Vagina (tissue), 2 donors: ENCODE measurements around the gene FBXL16. TPM values are rescaled to one million over a fixed set of nuclear protein-coding genes. Genes with fewer than 3 reads are reported as not detected.

Source experiments
- DNase-seq, 2 donors: peaks; one replicate each; pipeline ENCODE4 v3.0.0-alpha.2; 2017; ENCODE audit errors: extremely low spot score in 2 of 2
- H3K27ac ChIP-seq: fragments of 200-600 bp; sonication (generic); one replicate; pipeline ENCODE4 v1.5.1; 2019
- H3K27me3 ChIP-seq: fragments of 200-600 bp; sonication (generic); one replicate; pipeline ENCODE4 v1.5.1; 2019
- H3K36me3 ChIP-seq, 2 donors: fragments of 200-600 bp; sonication (generic); one replicate each; pipeline ENCODE4 v1.5.1; 2017 to 2019
- H3K4me1 ChIP-seq: fragments of 200-600 bp; sonication (generic); one replicate; pipeline ENCODE4 v1.5.1; 2019
- H3K4me3 ChIP-seq, 2 donors: fragments of 200-600 bp; sonication (generic); 1 replicate in 1 of 2; 2 replicates in 1 of 2; pipeline ENCODE4 v1.5.1; 2016 to 2019
- H3K9me3 ChIP-seq: fragments of 200-600 bp; sonication (generic); one replicate; pipeline ENCODE4 v1.5.1; 2019
- CTCF ChIP-seq, 3 experiments: fragments of 450-650 bp in 2 of 3; fragments of 200-600 bp in 1 of 3; sonication (generic) in 1 of 3; IDR thresholded peaks; one replicate each; pipeline ENCODE4 v1.5.1; 2017 to 2019; ENCODE audit warnings: antibody characterized with exemption in 3 of 3, mild to moderate bottlenecking in 2 of 3, moderate library complexity in 2 of 3
- POLR2A ChIP-seq, 2 donors: fragments of 450-650 bp; IDR thresholded peaks; one replicate each; pipeline ENCODE4 v1.6.1; 2017; ENCODE audit warnings: antibody characterized with exemption in 2 of 2, mild to moderate bottlenecking in 2 of 2, moderate library complexity in 2 of 2
- POLR2AphosphoS5 ChIP-seq, 2 donors: sonication (generic); formaldehyde crosslinking; IDR thresholded peaks; one replicate each; pipeline ENCODE4 v1.9.0; 2017; ENCODE audit warnings: antibody characterized with exemption in 2 of 2, mild to moderate bottlenecking in 2 of 2, low read depth in 1 of 2; ENCODE audit not compliant: insufficient read depth in 1 of 2
- intact Hi-C: fragments of 100-400 bp; cut with DNase I; formaldehyde crosslinking; loops from one replicate; pipeline ENCODE4 v1.15.1; 2023
- total RNA-seq: library from RNA; depleted of rRNA; stranded (reverse); fragments of >200 nt; gene quantifications from one replicate; pipeline ENCODE4 v1.2.3, GENCODE V29; 2016

The FBXL16 gene
- total RNA-seq, 1 donor from 2014 or later = 4.4 TPM

- TF ChIP-seq POLR2AphosphoS5 (IDR thresholded peaks at IDR 0.05; ENCODE audit: insufficient read depth in 1 of 2, low read depth in 1 of 2) = no peak
- TF ChIP-seq CTCF (IDR thresholded peaks at IDR 0.05) = peak; percentile 82 to 93 (median 85)
- intact Hi-C loops = loop anchor here (10.0 kb wide), 1 partner anchor 343 kb away; no protein-coding TSS in a partner anchor
- peaks cover 3% of the 10 kb centered on the region for H3K27me3 ChIP-seq
Measured at GRCh38 chr16:711548-712320, 6.1 kb upstream of the FBXL16 start.

GRCh38 chr16:711084-711483 lies 5.5 kb upstream of the FBXL16 start:
- Histone ChIP-seq H3K4me3 (no peak overlapping the region), H3K27ac (no peak overlapping the region), H3K27me3 (peaks cover 8% of the 10 kb centered on the region), H3K4me1 (peaks cover 20% of the 10 kb centered on the region), H3K9me3 (no peaks in the 10 kb centered on the region), H3K36me3 (no peaks in the 10 kb centered on the region)
- DNase-seq = no peak
- no peak for TF ChIP-seq CTCF (IDR thresholded peaks at IDR 0.05)
- no peak for TF ChIP-seq POLR2A (IDR thresholded peaks at IDR 0.05)
- no peak for TF ChIP-seq POLR2AphosphoS5 (IDR thresholded peaks at IDR 0.05; ENCODE audit: insufficient read depth in 1 of 2, low read depth in 1 of 2)
- intact Hi-C loops = loop anchor here (10.0 kb wide), 1 partner anchor 344 kb away; no protein-coding TSS in a partner anchor

More at GRCh38 chr16:711548-712320, 6.1 kb upstream of the FBXL16 start:
- H3K27ac ChIP-seq = no peak overlapping the region
- H3K4me1 ChIP-seq = peaks cover 19% of the 10 kb centered on the region
- H3K36me3 ChIP-seq = no peaks in the 10 kb centered on the region
- H3K4me3 ChIP-seq = no peak overlapping the region
- H3K9me3 ChIP-seq = no peaks in the 10 kb centered on the region
- no peak for DNase-seq

DNA sequence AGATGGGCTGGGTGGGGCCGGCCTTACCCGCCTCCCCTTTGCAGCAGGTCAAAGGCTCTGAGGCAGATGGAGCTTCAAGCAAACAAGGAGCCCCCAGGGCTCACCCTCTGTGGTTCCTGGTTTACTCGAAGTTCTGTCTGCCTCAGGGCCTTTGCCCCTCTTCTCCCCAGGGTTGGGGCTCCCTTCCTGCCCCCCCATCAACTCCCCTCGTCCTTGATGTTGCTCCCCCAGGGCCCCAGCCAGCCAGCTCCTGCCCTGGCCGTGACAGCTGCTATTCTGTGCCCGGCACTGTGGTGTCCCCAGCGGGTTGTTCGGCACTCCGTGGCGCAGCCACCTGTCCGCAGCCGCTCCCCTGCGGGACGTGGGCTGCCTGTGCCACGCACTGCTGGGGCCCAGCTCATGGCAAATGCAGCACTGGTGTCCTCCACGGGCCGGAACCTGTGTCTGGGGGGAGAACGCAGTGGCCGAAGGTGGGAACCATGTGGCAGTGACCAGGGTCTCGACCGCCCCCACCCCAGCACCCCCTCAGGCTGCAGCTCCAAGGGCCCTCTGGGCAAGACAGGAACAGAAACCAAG lies 5.0 kb upstream of the FBXL16 start:
- no peak for TF ChIP-seq POLR2AphosphoS5 (IDR thresholded peaks at IDR 0.05; ENCODE audit: insufficient read depth in 1 of 2, low read depth in 1 of 2)
- TF ChIP-seq CTCF (IDR thresholded peaks at IDR 0.05) = no peak
- no peak for TF ChIP-seq POLR2A (IDR thresholded peaks at IDR 0.05)
- no peaks in the 10 kb centered on the region for H3K9me3 ChIP-seq
- peaks cover 9% of the 10 kb centered on the region for H3K27me3 ChIP-seq
- intact Hi-C loops = loop anchor here (10.0 kb wide), 1 partner anchor 344 kb away; no protein-coding TSS in a partner anchor
- H3K4me1 ChIP-seq = peaks cover 18% of the 10 kb centered on the region
- no peak for DNase-seq
- no peaks in the 10 kb centered on the region for H3K36me3 ChIP-seq
- no peak overlapping the region for H3K4me3 ChIP-seq
- no peak overlapping the region for H3K27ac ChIP-seq

- Histone ChIP-seq H3K27me3 (peaks cover 13% of the 10 kb centered on the region), H3K27ac (no peak overlapping the region), H3K36me3 (no peaks in the 10 kb centered on the region), H3K4me3 (no peak overlapping the region), H3K4me1 (peaks cover 18% of the 10 kb centered on the region), H3K9me3 (no peaks in the 10 kb centered on the region)
- TF ChIP-seq CTCF (IDR thresholded peaks at IDR 0.05) (no peak), POLR2A (IDR thresholded peaks at IDR 0.05) (no peak), POLR2AphosphoS5 (IDR thresholded peaks at IDR 0.05; ENCODE audit: insufficient read depth in 1 of 2, low read depth in 1 of 2) (no peak)
- intact Hi-C loops = loop anchor here (10.0 kb wide), 1 partner anchor 345 kb away; no protein-coding TSS in a partner anchor
- DNase-seq = no peak
Measured at GRCh38 chr16:709566-710499, 4.2 kb upstream of the FBXL16 start.
